Prostate gland (tissue), 2 donors: ENCODE measurements around the gene NAPG.
"Not testable (repeated sequence)": the region's sequence is repeated elsewhere in the genome, so short reads cannot be mapped to it uniquely, and the experiment has no call there.

Source experiments
- POLR2AphosphoS5 ChIP-seq: sonication (generic); formaldehyde crosslinking; IDR thresholded peaks from one replicate; pipeline ENCODE4 v1.6.1; 2017; ENCODE audit warnings: antibody characterized with exemption
- TF ChIP-seq, protein P1 (sequence below), 4 experiments: fragments of 200-600 bp in 2 of 4; fragments of 450-650 bp in 2 of 4; sonication (generic) in 2 of 4; IDR thresholded peaks; 1 replicate in 3 of 4; 2 replicates in 1 of 4; pipeline ENCODE4 v1.5.1; 2016 to 2019; ENCODE audit warnings: antibody characterized with exemption in 4 of 4, mild to moderate bottlenecking in 2 of 4, moderate library complexity in 2 of 4

DNA sequence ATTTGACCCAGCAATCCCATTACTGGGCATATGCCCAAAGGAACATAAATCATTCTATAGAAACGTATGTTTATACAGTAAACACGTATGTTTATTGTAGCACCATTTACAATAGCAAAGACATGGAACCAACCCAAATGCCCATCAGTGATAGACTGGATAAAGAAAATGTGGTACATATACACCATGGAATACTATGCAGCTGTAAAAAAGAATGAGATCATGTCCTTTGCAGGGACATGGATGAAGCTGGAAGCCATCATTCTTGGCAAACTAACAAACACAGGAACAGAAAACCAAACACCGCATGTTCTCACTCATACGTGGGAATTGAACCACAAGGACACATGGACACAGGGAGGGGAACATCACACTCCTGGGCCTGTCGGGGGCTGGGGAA, 13.3 kb downstream of the NAPG start:
- TF ChIP-seq, protein P1, sequence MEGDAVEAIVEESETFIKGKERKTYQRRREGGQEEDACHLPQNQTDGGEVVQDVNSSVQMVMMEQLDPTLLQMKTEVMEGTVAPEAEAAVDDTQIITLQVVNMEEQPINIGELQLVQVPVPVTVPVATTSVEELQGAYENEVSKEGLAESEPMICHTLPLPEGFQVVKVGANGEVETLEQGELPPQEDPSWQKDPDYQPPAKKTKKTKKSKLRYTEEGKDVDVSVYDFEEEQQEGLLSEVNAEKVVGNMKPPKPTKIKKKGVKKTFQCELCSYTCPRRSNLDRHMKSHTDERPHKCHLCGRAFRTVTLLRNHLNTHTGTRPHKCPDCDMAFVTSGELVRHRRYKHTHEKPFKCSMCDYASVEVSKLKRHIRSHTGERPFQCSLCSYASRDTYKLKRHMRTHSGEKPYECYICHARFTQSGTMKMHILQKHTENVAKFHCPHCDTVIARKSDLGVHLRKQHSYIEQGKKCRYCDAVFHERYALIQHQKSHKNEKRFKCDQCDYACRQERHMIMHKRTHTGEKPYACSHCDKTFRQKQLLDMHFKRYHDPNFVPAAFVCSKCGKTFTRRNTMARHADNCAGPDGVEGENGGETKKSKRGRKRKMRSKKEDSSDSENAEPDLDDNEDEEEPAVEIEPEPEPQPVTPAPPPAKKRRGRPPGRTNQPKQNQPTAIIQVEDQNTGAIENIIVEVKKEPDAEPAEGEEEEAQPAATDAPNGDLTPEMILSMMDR (IDR thresholded peaks at IDR 0.05) = not testable (repeated sequence)
- TF ChIP-seq POLR2AphosphoS5 = not testable (repeated sequence)
